Measurements from ENCODE around the gene CCNL1.

DNA sequence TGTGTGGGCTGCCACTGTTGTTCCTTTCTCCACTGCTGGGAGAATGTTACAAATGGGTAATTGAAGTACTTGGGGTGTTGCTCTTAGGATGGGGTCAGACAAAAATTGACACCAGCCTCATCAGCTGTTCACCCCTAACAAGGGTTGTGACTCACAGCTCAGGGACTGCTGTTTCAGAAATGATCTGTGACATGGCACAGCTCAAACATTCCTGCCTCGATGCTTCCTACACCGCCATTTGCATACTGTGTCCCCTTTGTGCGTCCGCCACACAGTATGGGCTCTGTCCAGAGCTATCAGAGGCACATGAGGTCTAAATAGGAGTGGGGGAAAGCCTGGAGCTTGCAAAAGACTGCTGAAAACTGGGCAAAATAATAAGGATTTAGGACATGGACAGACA is 43.9 kb downstream of the CCNL1 start:
- TF ChIP-seq, protein P1, sequence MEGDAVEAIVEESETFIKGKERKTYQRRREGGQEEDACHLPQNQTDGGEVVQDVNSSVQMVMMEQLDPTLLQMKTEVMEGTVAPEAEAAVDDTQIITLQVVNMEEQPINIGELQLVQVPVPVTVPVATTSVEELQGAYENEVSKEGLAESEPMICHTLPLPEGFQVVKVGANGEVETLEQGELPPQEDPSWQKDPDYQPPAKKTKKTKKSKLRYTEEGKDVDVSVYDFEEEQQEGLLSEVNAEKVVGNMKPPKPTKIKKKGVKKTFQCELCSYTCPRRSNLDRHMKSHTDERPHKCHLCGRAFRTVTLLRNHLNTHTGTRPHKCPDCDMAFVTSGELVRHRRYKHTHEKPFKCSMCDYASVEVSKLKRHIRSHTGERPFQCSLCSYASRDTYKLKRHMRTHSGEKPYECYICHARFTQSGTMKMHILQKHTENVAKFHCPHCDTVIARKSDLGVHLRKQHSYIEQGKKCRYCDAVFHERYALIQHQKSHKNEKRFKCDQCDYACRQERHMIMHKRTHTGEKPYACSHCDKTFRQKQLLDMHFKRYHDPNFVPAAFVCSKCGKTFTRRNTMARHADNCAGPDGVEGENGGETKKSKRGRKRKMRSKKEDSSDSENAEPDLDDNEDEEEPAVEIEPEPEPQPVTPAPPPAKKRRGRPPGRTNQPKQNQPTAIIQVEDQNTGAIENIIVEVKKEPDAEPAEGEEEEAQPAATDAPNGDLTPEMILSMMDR (IDR thresholded peaks at IDR 0.05; ENCODE audit: poor library complexity) = no peak
- TF ChIP-seq EZH2 (IDR thresholded peaks at IDR 0.05; ENCODE audit: borderline replicate concordance) = no peak

Data from hepatocyte (in vitro differentiated cells).